ENCODE measurements around the gene DNTT.

Gene DNTT

GRCh38 chr10:96304230-96304629 lies at the start of gene DNTT:
Gene DNTT, plus strand, starts transcription at chr10:96304434. Its CDS starts 64 bp downstream, at chr10:96304498.
- no peak for DNase-seq (ENCODE audit: low read depth)
- H3K4me3 ChIP-seq (ENCODE audit: low read depth, low read length) = no peak within 1 kb of the TSS
- no peak for TF ChIP-seq CTCF (IDR thresholded peaks at IDR 0.05; ENCODE audit: insufficient read depth, low read depth, low read length, missing control alignments)

GRCh38 chr10:96254976-96255375 lies 49.3 kb upstream of the DNTT start:
- DNase-seq (ENCODE audit: low read depth) = no peak
- no peak for TF ChIP-seq CTCF (IDR thresholded peaks at IDR 0.05; ENCODE audit: insufficient read depth, low read depth, low read length, missing control alignments)
- H3K4me3 ChIP-seq (ENCODE audit: low read depth, low read length) = no peak overlapping the region

GRCh38 chr10:96255549-96256333 lies 48.5 kb upstream of the DNTT start:
- no peak for DNase-seq (ENCODE audit: low read depth)
- no peak overlapping the region for H3K4me3 ChIP-seq (ENCODE audit: low read depth, low read length)
- TF ChIP-seq CTCF (IDR thresholded peaks at IDR 0.05; ENCODE audit: insufficient read depth, low read depth, low read length, missing control alignments) = no peak

GRCh38 chr10:96257944-96258343 lies 46.3 kb upstream of the DNTT start:
- peak; percentile 33 for DNase-seq (ENCODE audit: low read depth)
- TF ChIP-seq CTCF (IDR thresholded peaks at IDR 0.05; ENCODE audit: insufficient read depth, low read depth, low read length, missing control alignments) = no peak
- no peak overlapping the region for H3K4me3 ChIP-seq (ENCODE audit: low read depth, low read length)

- TF ChIP-seq CTCF (IDR thresholded peaks at IDR 0.05; ENCODE audit: insufficient read depth, low read depth, low read length, missing control alignments) = no peak
- no peak for DNase-seq (ENCODE audit: low read depth)
- no peak overlapping the region for H3K4me3 ChIP-seq (ENCODE audit: low read depth, low read length)
These were observed 45.1 kb upstream of the DNTT start for GRCh38 chr10:96259150-96259549.

- no peak for TF ChIP-seq CTCF (IDR thresholded peaks at IDR 0.05; ENCODE audit: insufficient read depth, low read depth, low read length, missing control alignments)
- no peak overlapping the region for H3K4me3 ChIP-seq (ENCODE audit: low read depth, low read length)
These were observed 44.2 kb upstream of the DNTT start for GRCh38 chr10:96260014-96260413.

GRCh38 chr10:96261132-96261531 lies 43.1 kb upstream of the DNTT start:
- no peak for TF ChIP-seq CTCF (IDR thresholded peaks at IDR 0.05; ENCODE audit: insufficient read depth, low read depth, low read length, missing control alignments)
- H3K4me3 ChIP-seq (ENCODE audit: low read depth, low read length) = no peak overlapping the region
- DNase-seq (ENCODE audit: low read depth) = no peak

More at GRCh38 chr10:96260014-96260413, 44.2 kb upstream of the DNTT start:
- no peak for DNase-seq (ENCODE audit: low read depth)

All from GM12865 (cell line).